NCI-H2029 treated with DMSO at 0.1 percent for 48 hours (cell line): ENCODE measurements around the gene SNAI3.

Experiments
- DNase-seq: peaks from one replicate; lab custom pipeline; 2025; lab: John Stamatoyannopoulos, UW

The SNAI3 gene

GRCh38 chr16:88649924-88650748 is 36.2 kb downstream of the SNAI3 start:
- no peak for DNase-seq

- no peak for DNase-seq
Observed at GRCh38 chr16:88649195-88649923, 36.9 kb downstream of the SNAI3 start.

DNA sequence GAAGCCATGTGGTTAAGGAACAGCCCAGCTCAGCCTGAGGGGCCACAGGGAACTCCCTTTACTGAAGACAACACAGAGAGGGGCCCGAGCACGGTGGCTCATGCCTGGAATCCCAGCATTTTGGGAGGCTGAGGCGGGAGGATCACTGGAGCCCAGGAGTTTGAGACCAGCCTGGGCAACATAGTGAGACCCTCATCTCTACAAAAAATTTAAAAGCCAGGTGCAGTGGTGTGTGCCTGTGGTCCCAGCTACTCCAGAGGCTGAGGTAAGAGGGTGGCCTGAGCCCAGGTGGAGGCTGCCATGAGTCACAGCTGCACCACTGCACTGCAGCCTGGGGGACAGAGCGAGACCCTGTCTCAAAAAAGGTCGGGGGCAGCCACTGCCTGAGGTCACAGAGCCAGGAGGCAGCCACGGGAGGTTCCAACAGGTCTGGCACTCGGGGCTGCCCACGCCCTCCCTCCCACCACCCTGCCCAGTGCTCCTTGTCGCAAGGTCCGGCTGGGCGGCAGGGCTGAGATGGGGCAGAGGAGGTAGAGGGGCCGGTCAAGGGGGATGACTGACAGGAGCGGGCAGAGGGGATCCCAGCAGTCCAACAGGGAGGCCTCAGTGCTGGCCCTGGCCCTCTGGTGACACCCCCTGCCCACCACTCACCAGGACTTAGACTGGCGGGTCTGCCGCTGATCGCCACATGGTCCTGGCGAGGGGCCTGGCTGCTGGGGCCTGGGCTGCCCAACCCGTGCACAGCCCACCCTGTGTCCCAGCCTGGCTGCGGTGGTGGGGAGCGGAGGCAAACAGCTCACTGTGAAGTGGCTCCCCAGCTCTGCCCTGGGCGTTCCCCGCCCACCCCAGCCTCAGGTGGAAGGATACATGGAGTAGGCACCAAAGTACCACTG is 38.9 kb downstream of the SNAI3 start:
- DNase-seq = no peak

DNA sequence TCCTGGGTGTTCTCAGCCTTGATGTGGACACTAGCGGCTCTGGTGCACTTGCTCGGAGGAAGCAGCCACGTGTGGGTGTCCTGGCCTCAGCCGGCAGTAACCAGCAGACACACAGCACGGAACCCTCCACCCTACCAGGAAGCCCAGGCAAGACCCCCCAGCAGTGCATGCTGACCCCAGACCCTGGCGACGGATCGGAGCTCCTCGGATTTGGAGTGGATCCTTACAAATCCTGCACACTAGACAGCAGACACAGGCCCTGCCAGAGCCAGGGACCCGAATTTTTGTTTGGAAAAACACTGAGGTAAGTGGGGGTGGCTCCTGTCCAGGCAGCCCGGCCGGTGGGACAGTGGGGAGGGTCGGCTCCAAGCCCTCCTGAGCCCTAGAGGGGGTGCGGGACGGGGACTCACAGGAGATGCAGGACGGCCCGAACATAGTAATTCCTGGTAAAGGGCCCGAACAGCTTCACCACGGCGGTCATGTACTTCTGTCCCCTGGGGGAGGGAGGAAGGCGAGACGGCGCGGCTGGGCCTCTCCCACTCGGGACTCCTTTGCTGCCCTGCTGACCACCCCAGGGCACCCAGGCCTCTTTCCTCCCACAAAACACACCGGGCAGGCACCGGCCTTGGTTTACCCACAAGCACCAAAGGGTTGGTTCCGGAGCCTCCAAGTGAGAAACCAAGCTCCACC is 39.8 kb downstream of the SNAI3 start:
- no peak for DNase-seq

- no peak for DNase-seq
Observed at GRCh38 chr16:88645941-88646340, 40.4 kb downstream of the SNAI3 start.

DNA sequence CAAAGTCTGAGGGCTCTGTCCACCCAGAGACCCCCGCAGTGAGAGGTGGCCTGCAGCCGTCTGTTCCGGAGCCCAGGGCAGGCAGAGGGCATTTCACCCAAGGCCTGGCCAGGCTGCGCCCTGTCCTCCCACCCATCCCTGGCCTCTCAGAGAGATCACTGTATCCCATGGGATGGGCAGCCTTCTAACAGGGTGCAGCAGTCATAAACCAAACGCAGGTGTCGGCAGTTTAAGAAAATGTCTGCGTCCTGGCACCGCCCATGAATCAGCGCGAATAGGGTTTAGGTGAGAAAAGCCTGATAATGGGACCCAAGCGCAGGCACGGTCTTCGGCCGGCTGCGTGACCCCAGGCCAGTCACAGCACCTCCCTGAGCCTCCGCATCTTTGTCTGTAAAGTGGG is 40.9 kb downstream of the SNAI3 start:
- DNase-seq = no peak

DNA sequence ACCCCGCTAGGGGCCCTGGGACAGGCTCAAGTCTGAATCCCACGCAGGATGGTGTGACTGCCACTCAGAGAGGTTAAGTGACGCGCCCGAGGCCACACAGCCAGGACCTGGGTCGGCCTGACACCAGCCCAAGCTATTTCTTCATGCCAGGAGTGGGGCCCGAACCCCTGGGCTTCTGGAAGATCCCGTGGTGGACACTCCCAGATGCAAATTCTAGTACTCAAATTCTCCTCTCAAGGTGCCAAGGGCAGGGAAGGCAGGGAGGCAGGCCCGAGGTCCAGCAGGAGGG is 42.7 kb downstream of the SNAI3 start:
- no peak for DNase-seq

- no peak for DNase-seq
Observed at GRCh38 chr16:88642881-88643643, 43.2 kb downstream of the SNAI3 start.

GRCh38 chr16:88640498-88641247 is 45.6 kb downstream of the SNAI3 start:
- DNase-seq = no peak

- DNase-seq = no peak
Observed at GRCh38 chr16:88640039-88640495, 46.2 kb downstream of the SNAI3 start.

GRCh38 chr16:88639231-88640038 is 46.9 kb downstream of the SNAI3 start:
- DNase-seq = no peak

GRCh38 chr16:88638323-88639230 is 47.7 kb downstream of the SNAI3 start, which contains the start of gene IL17C:
IL17C (plus strand) TSS chr16:88638572; CDS start chr16:88638642, 70 bp downstream.
- DNase-seq = peak; percentile 6

DNA sequence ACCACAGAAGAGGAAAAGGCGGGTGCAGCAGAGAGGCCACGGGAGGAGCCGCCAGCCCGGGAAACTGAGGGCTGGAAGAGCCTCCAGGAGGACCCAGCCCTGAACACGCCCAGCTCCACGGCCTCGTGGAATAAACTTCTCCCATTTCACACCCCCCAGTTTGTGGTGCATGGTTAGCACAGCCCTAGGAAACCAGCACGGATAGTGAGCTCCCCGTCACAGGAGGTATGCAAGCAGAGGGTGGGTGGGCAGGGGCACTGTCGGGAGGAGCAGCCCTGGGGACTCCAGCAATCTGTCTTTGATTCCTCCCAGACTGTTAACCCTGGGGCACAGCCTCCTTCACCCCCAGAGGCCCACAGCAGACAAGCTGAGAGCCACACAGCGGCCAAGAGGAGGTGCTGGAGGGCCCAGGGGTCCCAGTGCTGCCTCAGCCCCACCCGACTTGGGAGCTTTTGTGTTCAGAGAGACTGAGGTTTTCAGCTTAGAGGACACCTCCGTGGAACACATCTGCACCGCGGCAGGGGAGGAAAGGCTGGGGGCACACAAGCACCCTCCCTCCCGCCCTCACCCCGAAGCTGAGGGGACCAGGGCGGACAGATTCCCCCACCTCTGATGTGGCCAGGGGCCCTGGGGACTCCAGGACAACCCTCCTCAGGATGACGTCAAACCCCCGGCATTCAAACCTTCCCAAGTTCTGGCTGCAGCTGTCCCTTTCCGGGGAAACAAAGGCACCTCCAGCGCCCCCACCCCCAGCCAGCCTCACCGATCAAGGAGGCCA is 49.6 kb downstream of the SNAI3 start:
- DNase-seq = no peak

DNA sequence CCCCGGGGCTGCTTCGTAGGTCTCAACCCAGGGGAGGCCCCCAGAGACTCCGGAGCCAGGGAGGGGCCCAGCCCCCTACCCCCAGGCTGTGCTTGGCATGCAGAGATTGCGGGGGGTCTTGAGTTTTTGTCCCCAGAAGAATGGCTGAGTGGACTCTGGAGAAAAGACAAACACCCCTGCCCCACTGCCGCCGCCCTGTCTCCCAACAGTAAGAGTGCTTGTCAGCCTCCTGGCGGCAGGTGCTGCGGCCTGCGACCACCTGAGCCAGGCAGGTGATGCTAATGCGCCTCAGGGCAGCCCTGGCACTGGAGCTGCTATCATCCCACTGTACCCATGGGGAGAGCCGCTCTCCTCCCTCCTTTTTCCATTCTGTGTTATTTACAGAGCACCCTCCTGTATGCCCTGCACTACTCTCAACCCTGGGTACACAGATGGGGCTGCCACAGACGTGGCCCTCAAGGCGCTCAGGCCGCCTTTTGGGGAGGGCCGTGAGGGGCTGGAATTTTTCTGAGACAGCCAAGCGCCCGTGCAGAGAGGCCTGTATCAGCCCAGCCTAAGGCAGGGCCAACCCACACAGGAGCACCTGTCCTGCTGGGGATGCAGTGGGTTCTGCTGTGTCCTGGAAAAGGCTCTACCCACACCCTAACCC is 50.5 kb downstream of the SNAI3 start:
- DNase-seq = no peak

GRCh38 chr16:88634994-88635670 is 51.2 kb downstream of the SNAI3 start:
- no peak for DNase-seq
